Measurements from ENCODE around the gene TBCEL. TPM values are rescaled to one million over a fixed set of nuclear protein-coding genes. Genes with fewer than 3 reads are reported as not detected.

The TBCEL gene
- total RNA-seq = 24.6 TPM
- long read RNA-seq, full-length matches to known transcripts = 10 of 10 reads
- long read RNA-seq, partial matches to known transcripts = 0 of 10 reads
- long read RNA-seq, other reads (novel, unspliced or antisense) = 0 of 10 reads

GRCh38 chr11:121023848-121024751 is at the start of gene TBCEL:
Gene TBCEL, plus strand, starts transcription at chr11:121024102. Its CDS starts 21,589 bp downstream, at chr11:121045691.
- peak; percentile 94 for DNase-seq
- intact Hi-C loops (cut with micrococcal nuclease) = no loop called here
- ATAC-seq = peak; percentile 90

GRCh38 chr11:120974466-120974865 is 49.4 kb upstream of the TBCEL start:
- intact Hi-C loops (cut with micrococcal nuclease) = no loop called here
- no peak for DNase-seq
- ATAC-seq = no peak

GRCh38 chr11:120974965-120975364 is 48.9 kb upstream of the TBCEL start:
- intact Hi-C loops (cut with micrococcal nuclease) = no loop called here
- no peak for ATAC-seq
- DNase-seq = no peak

- no peak for ATAC-seq
Measured at GRCh38 chr11:120977266-120978137, 46.4 kb upstream of the TBCEL start.

GRCh38 chr11:120978701-120979100 is 45.2 kb upstream of the TBCEL start:
- DNase-seq (no peak), ATAC-seq (no peak)
- intact Hi-C loops (cut with micrococcal nuclease) = no loop called here

More at GRCh38 chr11:120977266-120978137, 46.4 kb upstream of the TBCEL start:
- DNase-seq = no peak
- intact Hi-C loops (cut with micrococcal nuclease) = no loop called here

GRCh38 chr11:120985718-120986569 is 38.0 kb upstream of the TBCEL start:
- DNase-seq (peak; percentile 63), ATAC-seq (peak; percentile 94)
- intact Hi-C loops (cut with micrococcal nuclease) = no loop called here

GRCh38 chr11:120988603-120989002 is 35.3 kb upstream of the TBCEL start:
- ATAC-seq (no peak), DNase-seq (no peak)
- intact Hi-C loops (cut with micrococcal nuclease) = no loop called here

- intact Hi-C loops (cut with micrococcal nuclease) = no loop called here
- no peak for DNase-seq
- no peak for ATAC-seq
Measured at GRCh38 chr11:120991830-120992686, 31.8 kb upstream of the TBCEL start.

GRCh38 chr11:120994091-120994859 is 29.6 kb upstream of the TBCEL start:
- intact Hi-C loops (cut with micrococcal nuclease) = no loop called here
- no peak for DNase-seq
- no peak for ATAC-seq

GRCh38 chr11:120995184-120995583 is 28.7 kb upstream of the TBCEL start:
- ATAC-seq = no peak
- intact Hi-C loops (cut with micrococcal nuclease) = no loop called here

GRCh38 chr11:120996973-120997372 is 26.9 kb upstream of the TBCEL start:
- no peak for DNase-seq
- intact Hi-C loops (cut with micrococcal nuclease) = no loop called here
- ATAC-seq = no peak

More at GRCh38 chr11:120995184-120995583, 28.7 kb upstream of the TBCEL start:
- no peak for DNase-seq

GRCh38 chr11:120998581-120998980 is 25.3 kb upstream of the TBCEL start:
- ATAC-seq (no peak), DNase-seq (no peak)
- intact Hi-C loops (cut with micrococcal nuclease) = no loop called here

GRCh38 chr11:121004206-121004840 is 19.6 kb upstream of the TBCEL start:
- intact Hi-C loops (cut with micrococcal nuclease) = no loop called here
- ATAC-seq (no peak), DNase-seq (no peak)

GRCh38 chr11:121006922-121007321 is 17.0 kb upstream of the TBCEL start:
- no peak for DNase-seq
- ATAC-seq = no peak
- intact Hi-C loops (cut with micrococcal nuclease) = no loop called here

- no peak for DNase-seq
- intact Hi-C loops (cut with micrococcal nuclease) = no loop called here
- no peak for ATAC-seq
Measured at GRCh38 chr11:121008551-121008950, 15.4 kb upstream of the TBCEL start.

- no peak for ATAC-seq
- intact Hi-C loops (cut with micrococcal nuclease) = no loop called here
Measured at GRCh38 chr11:121012091-121012490, 11.8 kb upstream of the TBCEL start.

GRCh38 chr11:121018746-121019145 is 5.2 kb upstream of the TBCEL start:
- DNase-seq (no peak), ATAC-seq (no peak)
- intact Hi-C loops (cut with micrococcal nuclease) = no loop called here

More at GRCh38 chr11:121012091-121012490, 11.8 kb upstream of the TBCEL start:
- no peak for DNase-seq

Data from left ventricle myocardium superior (tissue), 1 donor.